Karpas-422 (cell line): ENCODE measurements around the gene OSTM1. TPM values are rescaled to one million over a fixed set of nuclear protein-coding genes. Genes with fewer than 3 reads are reported as not detected.
"Not testable (repeated sequence)": the region's sequence is repeated elsewhere in the genome, so short reads cannot be mapped to it uniquely, and the experiment has no call there.

Experiments used
- DNase-seq: peaks from one replicate; pipeline ENCODE4 v3.0.0-alpha.2; 2015
- H2AFZ ChIP-seq: fragments of 200-600 bp; sonication (generic); 2 replicates; pipeline ENCODE4 v1.6.1; 2014; ENCODE audit warnings: antibody characterized with exemption, low read length, mixed read lengths
- H3K27ac ChIP-seq: fragments of 200-600 bp; sonication (generic); 2 replicates; pipeline ENCODE4 v1.5.1; 2014; ENCODE audit warnings: mild to moderate bottlenecking, low read length, moderate library complexity
- H3K27me3 ChIP-seq: fragments of 200-600 bp; sonication (generic); 2 replicates; pipeline ENCODE4 v1.6.1; 2014; ENCODE audit warnings: low read length, mixed read lengths
- H3K36me3 ChIP-seq: fragments of 200-600 bp; sonication (generic); 2 replicates; pipeline ENCODE4 v1.6.1; 2014; ENCODE audit warnings: low read length, mixed read lengths; ENCODE audit not compliant: insufficient read depth
- H3K4me1 ChIP-seq: fragments of 200-600 bp; sonication (generic); 2 replicates; pipeline ENCODE4 v1.6.1; 2014; ENCODE audit warnings: mild to moderate bottlenecking, low read length, mixed read lengths
- H3K4me2 ChIP-seq: fragments of 200-600 bp; sonication (generic); 2 replicates; pipeline ENCODE4 v1.6.1; 2014; ENCODE audit warnings: low read length, low read depth, mild to moderate bottlenecking; ENCODE audit not compliant: poor library complexity, severe bottlenecking
- H3K4me3 ChIP-seq: fragments of 200-600 bp; sonication (generic); 2 replicates; pipeline ENCODE4 v1.5.1; 2014; ENCODE audit warnings: mild to moderate bottlenecking, antibody characterized with exemption, low read length, mixed read lengths
- H3K79me2 ChIP-seq: fragments of 200-600 bp; sonication (generic); 2 replicates; pipeline ENCODE4 v1.6.1; 2014; ENCODE audit warnings: mild to moderate bottlenecking, low read length, mixed read lengths
- H3K9ac ChIP-seq: fragments of 200-600 bp; sonication (generic); 2 replicates; pipeline ENCODE4 v1.6.0; 2014; ENCODE audit warnings: low read length
- H3K9me2 ChIP-seq: fragments of 200-600 bp; sonication (generic), shearing (Covaris generic); replicated peaks from 2 replicates; pipeline ENCODE4 v1.6.0; 2014; ENCODE audit warnings: mild to moderate bottlenecking, low read length, moderate library complexity; ENCODE audit not compliant: insufficient read depth
- H3K9me3 ChIP-seq: fragments of 300-700, 200-600 bp; sonication (generic); 2 replicates; pipeline ENCODE4 v1.6.1; 2014; ENCODE audit warnings: low read length, mixed read lengths
- H4K20me1 ChIP-seq: fragments of 200-600 bp; sonication (generic); 2 replicates; pipeline ENCODE4 v1.6.1; 2014; ENCODE audit warnings: mild to moderate bottlenecking, antibody characterized with exemption, low read length, low read depth; ENCODE audit not compliant: insufficient read depth
- total RNA-seq: library from RNA; depleted of rRNA; stranded (reverse); fragments of >200 nt; shearing (Covaris generic); gene quantifications from 2 replicates; pipeline ENCODE4 v1.2.3, GENCODE V29; 2014; ENCODE audit warnings: low replicate concordance

OSTM1 gene
- total RNA-seq, 1 experiment from 2014 or later: 60.3 TPM

GRCh38 chr6:108005961-108006360, 68.6 kb downstream of the OSTM1 start:
- no peaks in the 10 kb centered on the region for H3K27me3 ChIP-seq
- H3K4me3 ChIP-seq: no peak overlapping the region
- H3K79me2 ChIP-seq: no peaks in the 10 kb centered on the region
- H3K27ac ChIP-seq: no peak overlapping the region
- DNase-seq: no peak
- H3K36me3 ChIP-seq: no peaks in the 10 kb centered on the region
- no peak overlapping the region for H2AFZ ChIP-seq
- H3K9me2 ChIP-seq: no peaks in the 10 kb centered on the region
- H3K4me1 ChIP-seq: no peaks in the 10 kb centered on the region
- no peaks in the 10 kb centered on the region for H4K20me1 ChIP-seq
- no peak overlapping the region for H3K4me2 ChIP-seq
- no peak overlapping the region for H3K9ac ChIP-seq
- no peaks in the 10 kb centered on the region for H3K9me3 ChIP-seq

- no peak overlapping the region for H2AFZ ChIP-seq
- no peak overlapping the region for H3K4me3 ChIP-seq
- H3K36me3 ChIP-seq: no peaks in the 10 kb centered on the region
- H3K4me2 ChIP-seq: no peak overlapping the region
- no peak overlapping the region for H3K9ac ChIP-seq
- H3K4me1 ChIP-seq: no peaks in the 10 kb centered on the region
- no peak for DNase-seq
- H3K27ac ChIP-seq: no peak overlapping the region
- H3K9me3 ChIP-seq: no peaks in the 10 kb centered on the region
- no peaks in the 10 kb centered on the region for H3K79me2 ChIP-seq
- no peaks in the 10 kb centered on the region for H4K20me1 ChIP-seq
- H3K9me2 ChIP-seq: no peaks in the 10 kb centered on the region
- no peaks in the 10 kb centered on the region for H3K27me3 ChIP-seq
Measured at GRCh38 chr6:108004861-108005260, 69.7 kb downstream of the OSTM1 start.

- no peaks in the 10 kb centered on the region for H3K4me1 ChIP-seq
- H2AFZ ChIP-seq: no peak overlapping the region
- H3K9me2 ChIP-seq: no peaks in the 10 kb centered on the region
- peak; percentile 35 for DNase-seq
- no peaks in the 10 kb centered on the region for H3K36me3 ChIP-seq
- no peaks in the 10 kb centered on the region for H3K27me3 ChIP-seq
- no peak overlapping the region for H3K4me3 ChIP-seq
- no peak overlapping the region for H3K27ac ChIP-seq
- no peaks in the 10 kb centered on the region for H3K79me2 ChIP-seq
- H3K9me3 ChIP-seq: no peaks in the 10 kb centered on the region
- no peak overlapping the region for H3K9ac ChIP-seq
- H3K4me2 ChIP-seq: no peak overlapping the region
- H4K20me1 ChIP-seq: no peaks in the 10 kb centered on the region
Measured at GRCh38 chr6:108002365-108003221, 71.9 kb downstream of the OSTM1 start.

GRCh38 chr6:108001696-108002231, 72.8 kb downstream of the OSTM1 start:
- Histone ChIP-seq H3K36me3 (no peaks in the 10 kb centered on the region), H2AFZ (no peak overlapping the region), H3K27me3 (no peaks in the 10 kb centered on the region), H3K9ac (no peak overlapping the region), H3K4me3 (no peak overlapping the region), H3K79me2 (no peaks in the 10 kb centered on the region), H3K9me2 (no peaks in the 10 kb centered on the region), H3K27ac (no peak overlapping the region), H3K9me3 (no peaks in the 10 kb centered on the region), H3K4me1 (no peaks in the 10 kb centered on the region), H3K4me2 (no peak overlapping the region), H4K20me1 (no peaks in the 10 kb centered on the region)
- no peak for DNase-seq

GRCh38 chr6:108000259-108000658, 74.3 kb downstream of the OSTM1 start:
- not testable (repeated sequence) for H3K9me2 ChIP-seq, H3K27me3 ChIP-seq, H3K4me2 ChIP-seq, H4K20me1 ChIP-seq, H3K9ac ChIP-seq, H3K9me3 ChIP-seq, H3K4me1 ChIP-seq, H3K36me3 ChIP-seq, H2AFZ ChIP-seq, H3K79me2 ChIP-seq, H3K4me3 ChIP-seq, DNase-seq, H3K27ac ChIP-seq

- Histone ChIP-seq H3K9me3 (no peaks in the 10 kb centered on the region), H3K27me3 (no peaks in the 10 kb centered on the region), H3K36me3 (no peaks in the 10 kb centered on the region), H3K9me2 (no peaks in the 10 kb centered on the region), H3K4me1 (no peaks in the 10 kb centered on the region), H3K4me3 (no peak overlapping the region), H3K79me2 (no peaks in the 10 kb centered on the region), H3K4me2 (no peak overlapping the region), H3K9ac (no peak overlapping the region), H2AFZ (no peak overlapping the region), H3K27ac (no peak overlapping the region), H4K20me1 (no peaks in the 10 kb centered on the region)
- DNase-seq: peak; percentile 29
Measured at GRCh38 chr6:107999341-107999740, 75.2 kb downstream of the OSTM1 start.

GRCh38 chr6:107991772-107992550, 82.6 kb downstream of the OSTM1 start:
- no peak for DNase-seq
- Histone ChIP-seq H3K4me1 (peaks cover 5% of the 10 kb centered on the region; the same call in 1 of the 2 replicates), H3K9ac (no peak overlapping the region), H3K79me2 (no peaks in the 10 kb centered on the region), H3K4me2 (peak overlapping the region; percentile 41), H3K9me3 (no peaks in the 10 kb centered on the region), H3K9me2 (no peaks in the 10 kb centered on the region), H3K4me3 (no peak overlapping the region), H3K27me3 (no peaks in the 10 kb centered on the region), H3K36me3 (no peaks in the 10 kb centered on the region), H3K27ac (no peak overlapping the region), H2AFZ (no peak overlapping the region), H4K20me1 (no peaks in the 10 kb centered on the region)
